ENCODE results near the gene ZIC4.

The ZIC4 gene

GRCh38 chr3:147390589-147391569 is 15.5 kb downstream of the ZIC4 start:
- no peak for DNase-seq (ENCODE audit: low read depth)

DNA sequence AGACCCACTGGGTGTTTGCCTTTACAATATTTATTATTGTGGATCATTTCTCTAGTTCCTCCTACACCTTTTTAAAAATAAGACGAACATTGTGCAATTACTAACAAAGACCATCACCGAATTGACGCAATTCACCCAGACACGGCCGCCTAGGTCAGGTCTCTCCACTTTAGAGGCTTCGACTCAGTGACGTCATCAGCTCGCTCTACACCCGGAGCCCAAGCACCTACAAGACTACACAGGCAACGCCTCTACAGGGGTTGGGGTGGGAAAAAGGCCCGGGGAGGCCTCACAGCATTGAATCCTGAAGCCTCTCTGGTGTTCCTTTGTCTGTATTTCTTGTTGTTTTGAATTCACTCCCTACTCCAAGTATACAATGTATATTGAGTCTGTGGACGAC is 16.6 kb downstream of the ZIC4 start:
- DNase-seq (ENCODE audit: low read depth) = no peak

GRCh38 chr3:147388700-147389580 is 17.4 kb downstream of the ZIC4 start:
- no peak for DNase-seq (ENCODE audit: low read depth)

DNA sequence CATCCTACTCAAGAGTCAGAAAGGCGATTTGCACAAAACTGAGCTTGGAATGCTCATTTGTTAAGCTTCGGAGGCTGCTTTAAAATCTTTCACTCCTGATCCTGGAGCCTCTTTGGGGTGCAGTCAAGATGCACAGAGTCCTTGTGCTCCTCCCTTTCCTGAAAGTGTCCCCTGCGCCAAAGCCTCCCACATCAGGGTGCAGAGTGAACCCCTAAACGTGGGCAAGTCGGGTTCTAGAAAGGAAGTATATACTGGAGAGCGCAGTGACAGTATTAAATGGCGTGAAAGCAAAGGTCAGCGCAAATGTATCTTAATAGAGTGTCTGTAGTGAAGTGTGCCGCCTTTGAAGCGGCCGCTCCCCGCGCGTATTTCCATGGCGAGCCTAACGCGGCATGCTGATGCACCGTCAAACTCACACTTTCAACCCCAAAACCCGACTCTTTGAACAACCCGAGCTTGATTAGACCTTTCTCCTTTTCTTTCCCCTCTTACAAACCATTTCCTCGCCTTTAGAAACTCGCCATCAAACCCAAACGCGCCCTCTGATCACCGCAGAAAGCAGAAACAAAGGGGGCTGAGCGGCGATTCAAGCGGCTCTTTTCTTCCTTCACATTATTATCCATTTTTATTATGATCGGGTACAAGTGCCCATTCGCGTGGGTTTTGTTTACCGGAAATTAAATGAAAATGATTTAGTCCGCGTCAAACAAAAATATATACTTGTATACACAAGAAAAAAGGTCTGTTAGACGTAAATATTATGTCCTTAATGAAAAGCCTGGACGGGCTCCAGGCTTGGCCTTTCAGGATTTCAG is 18.3 kb downstream of the ZIC4 start:
- DNase-seq (ENCODE audit: low read depth) = no peak

- no peak for DNase-seq (ENCODE audit: low read depth)
Measured at GRCh38 chr3:147387291-147387884, 19.0 kb downstream of the ZIC4 start.

DNA sequence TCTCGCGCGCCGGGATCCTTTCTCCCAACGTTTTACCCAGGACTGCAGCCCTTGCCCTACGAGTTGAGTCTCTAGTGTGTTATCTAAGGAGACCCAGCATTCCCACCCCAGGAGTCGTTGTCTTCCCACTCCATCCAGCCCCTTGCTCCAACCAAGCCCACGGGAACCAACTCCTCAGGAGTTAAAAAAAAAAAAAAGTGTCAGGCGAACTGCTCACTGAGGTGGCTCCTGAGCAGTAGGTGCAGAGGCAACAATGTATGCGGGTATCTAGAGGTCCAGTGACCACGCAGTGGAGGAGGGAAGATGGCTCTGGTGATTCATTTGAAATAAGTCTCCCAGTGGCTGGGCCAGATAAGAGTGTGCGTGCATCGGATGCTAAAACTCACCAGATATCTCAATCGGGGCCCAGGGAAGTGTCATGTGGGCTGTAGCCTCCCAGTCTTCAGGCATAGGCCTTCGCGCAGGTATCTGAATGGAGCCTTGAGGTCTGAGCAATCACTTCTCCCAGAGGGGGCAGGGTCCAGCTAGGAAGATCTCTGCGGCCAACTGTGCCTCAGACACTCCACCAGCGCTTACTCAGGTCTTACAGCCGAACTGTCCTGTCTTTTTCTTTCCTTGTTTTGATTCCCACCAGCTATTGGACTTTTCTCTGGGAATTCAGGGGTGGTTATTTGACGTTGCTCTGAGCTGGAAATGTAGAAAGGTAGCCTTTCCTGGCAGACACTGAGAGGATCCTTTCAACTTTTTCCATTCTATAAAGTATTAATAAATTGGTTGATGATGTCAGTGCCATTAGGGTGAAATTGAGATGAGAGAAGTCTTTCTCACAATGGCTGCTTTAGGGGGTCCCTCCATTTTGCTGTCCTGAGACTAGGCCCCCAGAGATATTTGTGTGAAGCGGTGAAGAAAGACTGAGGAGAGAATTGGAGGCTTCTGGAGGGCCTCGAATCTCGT is 21.0 kb downstream of the ZIC4 start:
- no peak for DNase-seq (ENCODE audit: low read depth)

DNA sequence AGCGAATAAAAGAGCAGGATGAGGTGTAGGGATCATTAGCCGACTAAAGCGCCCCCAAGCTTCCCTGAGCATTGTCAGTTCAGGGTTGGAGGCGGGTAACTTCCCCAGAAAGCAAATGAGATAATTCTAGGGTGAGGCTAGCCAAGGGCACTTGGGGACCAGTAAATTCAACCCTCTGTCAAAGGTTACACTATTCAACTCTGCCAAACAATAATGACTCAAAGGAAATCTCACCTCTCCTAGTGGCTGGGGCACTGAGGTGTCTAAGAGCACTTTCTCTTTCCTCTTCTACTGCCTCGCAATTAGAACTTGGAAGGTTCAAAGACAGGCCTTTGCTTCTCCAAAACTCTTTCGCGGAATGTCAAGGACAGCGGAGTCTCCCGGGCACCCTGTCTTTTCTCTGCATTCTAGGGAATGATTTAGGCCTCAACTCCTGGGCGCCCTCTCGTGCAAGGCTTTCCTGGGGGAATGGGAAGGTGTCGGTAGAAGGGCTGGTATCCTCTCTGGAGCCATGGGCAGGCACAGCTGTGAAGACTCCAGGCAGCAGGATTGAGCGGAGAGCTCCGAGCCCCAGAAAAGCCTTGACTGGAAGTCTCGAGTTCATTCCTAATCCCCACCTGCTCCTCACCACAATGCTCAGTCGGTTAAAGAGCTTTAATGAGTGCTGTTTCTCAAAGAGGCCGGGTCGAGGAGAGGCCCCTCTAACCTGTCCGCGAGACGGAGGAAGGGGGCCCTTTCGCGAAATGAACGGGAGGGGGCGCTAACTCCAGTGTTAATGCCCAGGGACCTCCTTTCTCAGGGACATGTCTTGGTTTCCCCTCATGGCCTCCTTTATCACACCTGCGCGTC is 21.9 kb downstream of the ZIC4 start:
- DNase-seq (ENCODE audit: low read depth) = no peak

GRCh38 chr3:147383617-147384016 is 22.7 kb downstream of the ZIC4 start:
- DNase-seq (ENCODE audit: low read depth) = no peak

DNA sequence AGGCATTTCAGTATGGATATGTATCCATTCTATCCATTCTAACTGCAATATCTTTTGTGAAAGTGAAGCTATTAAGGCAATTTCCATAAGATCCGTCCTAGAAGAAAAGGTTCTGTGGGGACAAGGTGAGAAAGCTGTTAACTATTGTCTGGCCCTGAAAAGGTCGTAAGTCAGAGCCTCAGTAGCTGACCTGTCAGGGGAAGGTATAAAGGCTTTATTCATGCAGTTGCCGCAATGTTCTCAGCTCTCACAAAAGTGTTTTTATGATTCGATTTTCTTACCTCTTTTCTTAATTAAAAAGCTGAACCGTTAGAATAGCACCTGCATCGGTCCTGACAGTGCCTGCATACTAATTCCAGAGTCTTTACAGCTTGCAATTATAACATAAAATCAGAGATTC is 24.7 kb downstream of the ZIC4 start:
- no peak for DNase-seq (ENCODE audit: low read depth)

- no peak for DNase-seq (ENCODE audit: low read depth)
Measured at GRCh38 chr3:147380977-147381376, 25.4 kb downstream of the ZIC4 start.

DNA sequence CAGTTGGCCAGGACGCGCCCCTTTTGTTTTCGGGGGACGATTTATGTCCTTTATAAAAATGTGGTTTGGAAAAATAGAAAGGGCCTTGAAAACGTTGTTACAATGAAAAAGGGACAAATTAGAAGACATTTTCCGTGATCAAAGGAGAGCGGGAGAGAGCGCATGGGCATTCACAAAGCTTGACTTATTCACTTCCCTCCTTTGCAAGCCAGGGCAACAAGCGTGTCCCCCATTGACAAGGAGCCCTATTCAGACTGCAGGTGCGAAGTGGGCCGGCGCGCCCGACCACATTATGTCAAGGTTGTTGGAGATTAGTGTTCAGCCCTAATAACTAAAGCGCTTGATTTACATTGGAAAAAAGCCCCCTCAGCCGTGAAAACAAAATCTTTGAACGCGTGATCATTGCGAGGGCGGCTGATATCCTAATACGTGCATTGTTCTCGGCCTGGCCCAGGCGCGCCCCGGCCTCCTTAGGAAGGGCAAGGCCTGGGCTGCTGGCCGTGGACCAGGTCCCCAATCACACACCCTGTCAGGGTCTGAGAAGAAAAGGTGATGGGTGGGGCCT is 25.9 kb downstream of the ZIC4 start:
- no peak for DNase-seq (ENCODE audit: low read depth)

GRCh38 chr3:147379651-147380050 is 26.7 kb downstream of the ZIC4 start:
- DNase-seq (ENCODE audit: low read depth) = no peak

GRCh38 chr3:147377412-147378367 is 28.7 kb downstream of the ZIC4 start:
- DNase-seq (ENCODE audit: low read depth) = no peak

DNA sequence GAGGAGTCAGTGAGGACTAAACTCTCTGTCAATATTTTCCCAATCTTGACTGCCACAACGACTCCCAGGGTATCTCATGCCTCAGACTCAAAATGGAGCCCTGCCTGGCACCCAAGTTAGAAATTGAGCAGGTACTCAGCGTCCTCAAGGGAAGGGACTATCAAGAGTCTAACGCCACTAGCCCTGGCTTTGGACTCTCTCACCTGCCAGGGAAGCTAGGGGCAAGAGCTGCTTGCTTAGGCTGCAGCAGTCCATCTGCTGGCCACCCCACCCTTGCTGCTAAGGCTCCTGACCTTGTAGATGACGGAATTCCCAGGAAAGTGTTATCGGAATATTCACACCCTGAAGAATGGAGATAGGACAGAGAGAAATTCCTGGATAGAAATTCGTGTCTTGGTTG is 33.0 kb downstream of the ZIC4 start:
- DNase-seq (ENCODE audit: low read depth) = no peak

DNA sequence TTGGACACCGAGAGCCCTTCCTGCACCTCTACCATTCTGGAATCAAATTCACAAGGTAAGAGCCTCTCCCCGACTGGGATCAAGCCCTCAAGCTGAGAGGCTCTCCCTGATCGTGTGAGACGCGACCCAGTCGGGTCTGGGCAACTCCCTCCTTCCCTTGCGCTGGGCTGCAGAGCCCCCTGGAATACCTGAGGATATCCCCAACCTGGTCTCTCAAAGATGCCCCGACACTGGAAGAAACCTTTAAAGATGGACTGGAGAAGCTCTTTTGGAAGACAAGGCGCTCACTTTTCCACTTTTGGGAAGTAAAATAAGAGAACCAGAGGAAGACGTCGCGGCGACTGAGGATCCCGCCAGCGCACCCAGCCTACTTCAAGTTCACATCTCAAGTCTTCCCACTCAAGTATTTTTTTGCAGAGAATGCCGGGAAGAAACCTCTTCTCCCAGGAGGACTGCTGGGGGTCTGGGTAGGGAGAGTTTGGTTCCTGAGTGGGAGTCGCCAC is 33.8 kb downstream of the ZIC4 start:
- no peak for DNase-seq (ENCODE audit: low read depth)

GRCh38 chr3:147371771-147372340 is 34.5 kb downstream of the ZIC4 start:
- no peak for DNase-seq (ENCODE audit: low read depth)

- DNase-seq (ENCODE audit: low read depth) = no peak
Measured at GRCh38 chr3:147371140-147371539, 35.2 kb downstream of the ZIC4 start.
